Measurements from ENCODE around the gene VGLL4.

The VGLL4 gene

DNA sequence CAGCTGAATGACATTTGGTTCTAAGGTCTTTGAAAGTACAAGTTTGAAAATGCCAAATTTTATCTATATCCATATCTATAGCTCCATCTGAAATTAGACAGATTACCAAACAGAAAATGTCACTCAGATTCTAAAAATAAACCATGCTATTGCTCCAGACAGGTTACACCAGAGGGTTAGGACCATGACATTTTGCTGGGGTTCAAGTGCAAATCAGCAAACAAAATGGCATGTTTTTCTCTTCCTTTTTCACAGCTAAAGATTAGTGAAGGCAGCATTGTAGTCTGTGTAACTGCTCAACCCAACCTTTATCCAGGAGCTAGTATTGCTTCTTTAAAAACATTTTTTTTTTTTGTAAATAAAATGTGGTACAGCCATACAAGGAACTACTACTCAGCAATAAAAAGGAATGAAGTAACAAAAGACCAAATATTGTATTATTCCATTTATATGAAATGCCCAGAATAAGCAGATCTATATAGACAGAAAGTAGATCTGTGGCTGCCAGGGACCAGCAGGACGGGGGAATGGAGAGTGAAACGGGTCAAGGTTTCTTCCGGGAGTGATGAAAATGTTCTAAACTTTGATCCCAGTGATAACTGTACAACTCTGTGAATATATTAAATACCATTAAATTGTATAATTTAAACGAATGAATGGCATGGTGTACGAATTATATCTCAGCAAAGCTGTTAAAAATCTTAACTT, 18.2 kb downstream of the VGLL4 start:
- DNase-seq = no peak

DNA sequence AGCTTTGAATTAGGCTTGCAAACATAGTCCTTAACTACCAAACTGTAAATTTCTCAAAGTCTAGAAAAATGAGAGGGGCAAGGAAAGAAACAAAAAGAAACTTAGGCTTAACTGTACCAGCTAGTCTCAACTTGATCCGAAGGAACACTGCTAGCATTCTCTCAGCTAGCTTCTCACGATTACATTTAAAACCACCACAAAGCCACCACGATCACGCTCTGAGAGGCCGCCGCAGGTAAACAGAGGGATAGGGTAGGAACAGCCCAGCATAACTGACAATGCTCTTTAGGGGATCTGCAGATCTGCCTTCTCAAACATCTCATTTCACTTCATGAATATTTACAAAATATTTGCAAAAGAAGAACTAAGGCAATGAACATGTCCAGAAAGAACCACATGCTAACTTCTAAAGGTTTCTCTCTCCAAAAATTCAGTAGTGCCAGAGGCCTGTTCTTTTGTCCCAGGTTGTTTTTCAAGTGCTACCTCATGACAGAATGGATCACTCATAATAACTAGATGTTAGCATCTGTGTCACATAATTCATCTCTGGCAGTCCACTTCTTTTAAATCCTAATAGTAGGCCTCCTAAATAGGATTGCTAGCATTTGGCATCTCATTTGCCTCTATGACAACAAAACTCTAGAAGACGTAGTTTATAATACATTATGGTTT, 18.9 kb downstream of the VGLL4 start:
- no peak for DNase-seq

GRCh38 chr3:11624161-11624560, 19.6 kb downstream of the VGLL4 start:
- DNase-seq = peak; percentile 39

- DNase-seq = no peak
Observed at GRCh38 chr3:11622586-11623550, 20.8 kb downstream of the VGLL4 start.

DNA sequence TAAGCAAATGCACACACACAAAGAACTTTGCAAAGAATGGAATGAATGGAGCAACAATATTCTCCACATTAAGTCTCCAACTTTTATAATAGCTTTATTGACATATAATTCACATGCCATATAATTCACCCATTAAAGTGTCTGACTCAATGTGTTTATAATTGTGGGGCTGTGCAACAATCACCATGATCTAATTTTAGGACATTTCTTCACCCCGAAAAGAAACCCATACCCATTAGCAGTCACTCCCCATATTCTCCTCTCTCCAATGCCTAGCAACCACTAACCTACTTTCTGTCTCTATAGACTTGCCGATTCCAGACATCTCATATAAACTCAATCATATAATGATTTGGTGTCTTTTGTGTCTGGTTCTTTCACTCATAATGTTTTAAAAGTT, 22.6 kb downstream of the VGLL4 start:
- no peak for DNase-seq

DNA sequence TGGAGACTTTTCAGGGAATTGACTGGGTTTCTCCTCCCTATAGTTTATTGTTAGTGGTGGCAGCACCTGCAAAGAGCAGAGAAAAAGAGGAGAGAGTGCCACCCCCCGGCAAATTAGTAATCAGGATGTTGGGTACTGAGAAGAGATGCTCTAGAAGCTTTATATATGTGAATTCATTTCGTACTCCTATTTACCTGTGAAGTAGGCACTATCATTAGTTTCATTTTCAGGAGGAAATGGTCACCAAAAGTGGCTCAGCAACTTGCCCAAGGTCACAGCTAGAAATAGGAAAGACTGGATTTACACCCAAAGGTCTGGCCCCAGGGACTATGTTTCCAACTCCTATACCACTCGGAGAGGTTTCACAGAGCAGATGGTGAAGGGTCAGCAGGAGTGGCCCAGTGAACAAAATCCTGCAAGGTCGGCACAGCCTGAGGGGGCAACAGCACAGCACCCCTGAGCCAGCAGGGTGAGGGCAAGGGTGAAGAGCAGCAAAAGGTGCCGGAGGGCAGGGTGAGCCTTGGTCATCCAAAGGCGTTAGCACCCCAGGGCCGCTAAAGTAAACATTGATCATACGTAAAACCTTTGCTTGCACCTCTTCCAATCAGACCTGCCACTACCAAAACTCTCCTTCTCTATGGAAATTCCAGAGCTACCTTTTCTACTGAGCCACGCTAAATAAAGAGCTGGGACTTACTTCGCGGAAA, 23.6 kb downstream of the VGLL4 start:
- DNase-seq = no peak

GRCh38 chr3:11619461-11619860, 24.3 kb downstream of the VGLL4 start:
- DNase-seq = no peak

GRCh38 chr3:11618904-11619303, 24.8 kb downstream of the VGLL4 start:
- DNase-seq = no peak

GRCh38 chr3:11616551-11616950, 27.2 kb downstream of the VGLL4 start:
- no peak for DNase-seq

GRCh38 chr3:11613851-11614487, 29.7 kb downstream of the VGLL4 start:
- DNase-seq = no peak

DNA sequence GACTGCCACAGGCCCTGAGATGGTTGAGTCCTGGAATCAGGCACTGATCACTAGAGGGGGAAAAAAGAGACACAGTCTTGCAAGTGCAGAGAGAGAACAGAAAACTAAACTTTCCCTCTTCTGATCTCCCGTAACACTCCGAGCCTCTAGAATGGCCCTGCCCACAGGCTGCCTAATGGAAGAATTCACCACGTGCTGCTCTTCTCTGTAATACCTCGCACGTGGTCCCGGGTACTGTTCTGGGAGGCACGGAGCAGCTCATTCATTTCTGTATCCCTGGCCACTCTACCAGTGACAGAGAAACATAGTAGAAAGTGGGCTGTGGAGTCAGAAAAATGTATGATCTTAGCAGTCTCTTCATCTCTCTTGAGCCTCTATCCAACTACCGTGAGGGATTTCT, 30.4 kb downstream of the VGLL4 start:
- no peak for DNase-seq

- DNase-seq = no peak
Observed at GRCh38 chr3:11612515-11613188, 31.1 kb downstream of the VGLL4 start.

DNA sequence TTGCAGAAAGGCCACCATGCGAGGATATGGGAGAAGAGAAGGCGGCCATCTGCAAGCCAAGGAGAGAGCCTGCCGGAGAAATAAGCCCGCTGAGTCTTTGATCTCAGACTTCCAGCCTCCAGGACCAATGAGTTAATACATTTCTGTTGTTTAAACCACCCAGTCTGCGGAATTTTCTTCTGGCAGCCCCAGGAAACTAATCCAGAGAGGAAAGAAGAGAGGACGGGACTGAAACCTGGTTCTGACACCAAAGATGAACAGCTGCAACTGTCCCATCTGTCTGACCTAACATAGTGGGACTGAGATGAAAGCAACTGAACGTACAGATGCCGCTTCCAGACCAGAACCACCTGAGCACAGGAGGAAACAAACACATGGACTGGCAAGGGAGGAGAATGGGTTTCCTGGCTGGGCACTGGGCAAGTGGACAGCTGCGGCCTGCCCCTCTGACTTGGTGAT, 32.3 kb downstream of the VGLL4 start:
- no peak for DNase-seq

- DNase-seq = no peak
Observed at GRCh38 chr3:11610700-11611275, 32.9 kb downstream of the VGLL4 start.

- DNase-seq = no peak
Observed at GRCh38 chr3:11610044-11610671, 33.6 kb downstream of the VGLL4 start.

GRCh38 chr3:11609481-11609880, 34.2 kb downstream of the VGLL4 start:
- no peak for DNase-seq

GRCh38 chr3:11607816-11608215, 35.9 kb downstream of the VGLL4 start:
- no peak for DNase-seq

- no peak for DNase-seq
Observed at GRCh38 chr3:11606865-11607440, 36.8 kb downstream of the VGLL4 start.

DNA sequence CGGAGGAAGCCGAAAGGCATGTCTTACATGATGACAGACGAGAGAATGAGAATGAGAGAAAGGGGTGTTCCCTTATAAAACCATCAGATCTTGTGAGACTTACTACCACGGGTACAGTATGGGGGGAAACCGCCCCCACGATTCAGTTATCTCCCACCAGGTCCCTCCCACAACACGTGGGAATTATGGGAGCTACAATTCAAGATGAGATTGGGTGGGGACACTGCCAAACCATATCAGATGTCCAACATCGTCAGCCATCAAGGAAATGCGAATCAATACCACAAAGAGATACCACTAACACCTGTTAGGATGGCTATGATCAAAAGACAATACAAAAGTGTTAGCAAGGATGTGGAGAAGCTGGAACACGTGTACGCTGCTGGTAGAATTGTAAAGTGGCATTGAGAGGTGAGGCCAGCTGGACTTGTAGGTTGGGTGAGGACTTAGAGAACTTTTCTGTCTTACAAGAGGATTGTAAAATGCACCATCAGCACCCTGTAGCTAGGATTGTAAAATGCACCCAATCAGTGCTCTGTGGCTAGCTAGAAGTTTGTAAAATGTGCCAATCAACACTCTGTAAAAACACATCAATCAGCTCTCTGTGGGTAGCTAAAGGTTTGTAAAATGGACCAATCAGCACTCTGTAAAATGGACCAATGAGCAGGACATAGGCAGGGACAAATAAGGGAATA, 37.5 kb downstream of the VGLL4 start:
- no peak for DNase-seq

DNA sequence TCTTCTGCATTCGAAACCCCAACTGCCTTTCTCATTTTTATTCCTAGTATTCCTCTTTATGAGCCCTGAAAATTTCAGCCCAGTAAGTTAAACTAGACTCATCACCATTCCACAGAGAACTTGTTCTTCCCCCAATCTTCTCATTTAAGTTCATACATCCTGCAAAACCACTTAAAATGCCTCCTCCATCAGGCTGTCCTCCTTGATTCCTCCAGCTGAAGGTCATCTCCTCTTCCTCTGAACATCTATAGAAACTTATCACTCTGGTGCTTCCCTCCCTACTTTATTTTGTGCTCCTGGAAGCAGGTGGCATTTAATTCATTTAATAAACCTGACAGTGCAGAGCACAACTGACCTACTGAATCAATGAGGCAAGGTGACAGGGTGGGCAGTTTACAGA, 38.3 kb downstream of the VGLL4 start:
- no peak for DNase-seq
